Measurements from ENCODE around the gene PLIN3. TPM values are rescaled to one million over a fixed set of nuclear protein-coding genes. Genes with fewer than 3 reads are reported as not detected.
"Not testable (repeated sequence)": the region's sequence is repeated elsewhere in the genome, so short reads cannot be mapped to it uniquely, and the experiment has no call there.

PLIN3 gene
- total and polyA plus RNA-seq, 2 donors (not counting 1 experiment from before 2014, with no cell fraction given), result 27.6 to 34.3 TPM

DNA sequence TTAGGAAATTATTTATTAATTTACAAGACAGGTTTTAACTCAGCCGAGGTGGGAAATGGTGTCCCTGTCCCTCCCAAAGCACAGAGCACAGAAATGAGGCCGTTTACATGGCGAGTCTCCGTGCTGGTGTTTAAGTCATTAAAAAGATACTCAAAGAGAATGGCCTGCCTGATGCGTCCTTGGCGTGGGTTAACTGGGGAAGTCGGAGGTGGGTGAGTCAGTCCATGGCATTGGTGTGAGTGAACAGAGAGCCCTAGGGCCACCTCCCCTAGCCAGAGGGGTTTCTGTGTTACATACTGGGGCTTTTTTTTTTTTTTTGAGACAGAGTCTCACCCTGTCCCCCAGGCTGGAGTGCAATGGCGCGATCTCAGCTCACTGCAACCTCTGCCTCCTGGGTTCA lies 72.1 kb downstream of the PLIN3 start:
- no peak overlapping the region for H3K27ac Mint-ChIP-seq
- Histone ChIP-seq H2AFZ (ENCODE audit: insufficient read depth, low read depth, low read length, poor library complexity, severe bottlenecking) (no peak overlapping the region), H4K20me1 (ENCODE audit: control insufficient read depth, insufficient read depth, low read length, poor library complexity, severe bottlenecking) (no peaks in the 10 kb centered on the region), H3K36me3 (replicated peaks in 1 of 2; ENCODE audit: control extremely low read depth in 1 of 2, control insufficient read depth in 1 of 2, extremely low read depth in 1 of 2, insufficient read depth in 2 of 2, low read length in 1 of 2) (peaks cover 0 to 41% of the 10 kb centered on the region in 2 experiments), H3K79me2 (ENCODE audit: control insufficient read depth, insufficient read depth, low read length) (peaks cover 82% of the 10 kb centered on the region), H3K9ac (ENCODE audit: low read length) (no peak overlapping the region), H3K27me3 (replicated peaks in 1 of 4; ENCODE audit: control extremely low read depth in 1 of 4, control insufficient read depth in 3 of 4, insufficient read depth in 4 of 4, low read length in 3 of 4) (no peaks in the 10 kb centered on the region), H3K4me3 (ENCODE audit: control extremely low read depth in 1 of 5, extremely low read depth in 1 of 5, insufficient read depth in 1 of 5, low read depth in 2 of 5, low read length in 4 of 5) (no peak overlapping the region), H3K27ac (ENCODE audit: low read length in 2 of 2) (no peak overlapping the region), H3K4me1 (ENCODE audit: control insufficient read depth in 2 of 2, insufficient read depth in 2 of 2, low read length in 2 of 2) (peaks cover 8 to 22% of the 10 kb centered on the region in 2 donors), H3K4me2 (replicated peaks; ENCODE audit: low read depth, low read length, poor library complexity, severe bottlenecking) (no peak overlapping the region), H3K9me3 (ENCODE audit: control extremely low read depth in 1 of 3, control insufficient read depth in 2 of 3, insufficient read depth in 1 of 3, low read length in 2 of 3) (peaks cover 0 to 4% (median 0%) of the 10 kb centered on the region in 3 donors)
- no peaks in the 10 kb centered on the region for H3K27me3 Mint-ChIP-seq
- no peak overlapping the region for H3K4me3 Mint-ChIP-seq
- intact Hi-C loops (cut with micrococcal nuclease), result loop anchor here (10.0 kb wide), 1 partner anchor 1611 kb away; the partner anchor contains the start of gene NCLN
- TF ChIP-seq, protein P1, sequence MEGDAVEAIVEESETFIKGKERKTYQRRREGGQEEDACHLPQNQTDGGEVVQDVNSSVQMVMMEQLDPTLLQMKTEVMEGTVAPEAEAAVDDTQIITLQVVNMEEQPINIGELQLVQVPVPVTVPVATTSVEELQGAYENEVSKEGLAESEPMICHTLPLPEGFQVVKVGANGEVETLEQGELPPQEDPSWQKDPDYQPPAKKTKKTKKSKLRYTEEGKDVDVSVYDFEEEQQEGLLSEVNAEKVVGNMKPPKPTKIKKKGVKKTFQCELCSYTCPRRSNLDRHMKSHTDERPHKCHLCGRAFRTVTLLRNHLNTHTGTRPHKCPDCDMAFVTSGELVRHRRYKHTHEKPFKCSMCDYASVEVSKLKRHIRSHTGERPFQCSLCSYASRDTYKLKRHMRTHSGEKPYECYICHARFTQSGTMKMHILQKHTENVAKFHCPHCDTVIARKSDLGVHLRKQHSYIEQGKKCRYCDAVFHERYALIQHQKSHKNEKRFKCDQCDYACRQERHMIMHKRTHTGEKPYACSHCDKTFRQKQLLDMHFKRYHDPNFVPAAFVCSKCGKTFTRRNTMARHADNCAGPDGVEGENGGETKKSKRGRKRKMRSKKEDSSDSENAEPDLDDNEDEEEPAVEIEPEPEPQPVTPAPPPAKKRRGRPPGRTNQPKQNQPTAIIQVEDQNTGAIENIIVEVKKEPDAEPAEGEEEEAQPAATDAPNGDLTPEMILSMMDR (IDR thresholded peaks at IDR 0.05), result no peak
- TF ChIP-seq EZH2 (IDR thresholded peaks at IDR 0.05; ENCODE audit: borderline replicate concordance, insufficient read depth, low read depth, low read length, poor library complexity, severe bottlenecking), result no peak
- peaks cover 34% of the 10 kb centered on the region for H3K4me1 Mint-ChIP-seq
- 86% methylated on average over 7 of the region's 9 CpGs for WGBS (ENCODE audit: insufficient coverage)
- CTCF ChIA-PET, result interaction anchor here (2.1 kb wide), 1 partner anchor 14 kb away, joined by 10 read pairs; no protein-coding TSS in a partner anchor
- POLR2A ChIA-PET, result no interaction called here
- ATAC-seq (ENCODE audit: low read depth) (no peak), DNase-seq (no peak)
- no peaks in the 10 kb centered on the region for H3K9me3 Mint-ChIP-seq (ENCODE audit: insufficient read depth)

DNA sequence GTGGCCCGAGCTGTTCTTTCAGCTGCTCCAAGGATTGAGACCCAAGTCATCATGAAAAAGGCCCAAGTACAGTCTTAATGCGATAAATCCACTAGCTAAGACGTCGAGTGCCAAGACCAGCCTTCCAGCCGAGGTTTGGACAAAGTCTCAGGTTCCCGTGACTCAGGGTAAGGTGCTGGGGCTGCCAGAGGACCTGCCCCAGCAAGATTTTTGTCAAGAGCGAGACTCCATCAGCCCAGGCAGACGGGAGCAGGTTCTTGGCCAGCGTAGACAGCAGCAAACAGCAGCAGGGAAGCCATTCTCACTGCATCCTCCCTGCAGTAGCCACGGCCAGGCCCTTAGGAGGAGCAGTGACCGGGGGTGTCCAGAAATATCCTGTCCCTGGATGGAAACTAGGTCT lies 72.5 kb downstream of the PLIN3 start:
- ChIA-PET POLR2A (no interaction called here), CTCF (interaction anchor here (0.6 to 2.1 kb wide), 2 partner anchors 14 to 16 kb away, joined by 6 to 10 read pairs; no protein-coding TSS in a partner anchor)
- H3K9me3 Mint-ChIP-seq (ENCODE audit: insufficient read depth), result no peaks in the 10 kb centered on the region
- H3K79me2 ChIP-seq (ENCODE audit: control insufficient read depth, insufficient read depth, low read length), result peaks cover 78% of the 10 kb centered on the region
- H3K4me2 ChIP-seq (replicated peaks; ENCODE audit: low read depth, low read length, poor library complexity, severe bottlenecking), result no peak overlapping the region
- H3K4me1 Mint-ChIP-seq, result peaks cover 34% of the 10 kb centered on the region
- no peaks in the 10 kb centered on the region for H3K27me3 Mint-ChIP-seq
- DNase-seq (no peak), ATAC-seq (ENCODE audit: low read depth) (no peak)
- peaks cover 0 to 41% of the 10 kb centered on the region in 2 experiments for H3K36me3 ChIP-seq (replicated peaks in 1 of 2; ENCODE audit: control extremely low read depth in 1 of 2, control insufficient read depth in 1 of 2, extremely low read depth in 1 of 2, insufficient read depth in 2 of 2, low read length in 1 of 2)
- no peak for TF ChIP-seq EZH2 (IDR thresholded peaks at IDR 0.05; ENCODE audit: borderline replicate concordance, insufficient read depth, low read depth, low read length, poor library complexity, severe bottlenecking)
- TF ChIP-seq, protein P1 (IDR thresholded peaks at IDR 0.05), result no peak
- H3K27ac Mint-ChIP-seq, result no peak overlapping the region
- H3K4me3 Mint-ChIP-seq, result no peak overlapping the region
- intact Hi-C loops (cut with micrococcal nuclease), result loop anchor here (5.0 to 10.0 kb wide), 2 partner anchors 1288 to 1610 kb away; partner anchors contain the start of genes FZR1 and NCLN
- H4K20me1 ChIP-seq (ENCODE audit: control insufficient read depth, insufficient read depth, low read length, poor library complexity, severe bottlenecking), result no peaks in the 10 kb centered on the region
- H3K9me3 ChIP-seq (ENCODE audit: control extremely low read depth in 1 of 3, control insufficient read depth in 2 of 3, insufficient read depth in 1 of 3, low read length in 2 of 3), result peaks cover 0 to 4% (median 0%) of the 10 kb centered on the region in 3 donors
- H3K9ac ChIP-seq (ENCODE audit: low read length), result no peak overlapping the region
- WGBS (ENCODE audit: insufficient coverage), result 94% methylated on average over 9 of the region's 11 CpGs
- H3K4me3 ChIP-seq (ENCODE audit: control extremely low read depth in 1 of 5, extremely low read depth in 1 of 5, insufficient read depth in 1 of 5, low read depth in 2 of 5, low read length in 4 of 5), result no peak overlapping the region
- no peaks in the 10 kb centered on the region for H3K27me3 ChIP-seq (replicated peaks in 1 of 4; ENCODE audit: control extremely low read depth in 1 of 4, control insufficient read depth in 3 of 4, insufficient read depth in 4 of 4, low read length in 3 of 4)
- no peak overlapping the region for H3K27ac ChIP-seq (ENCODE audit: low read length in 2 of 2)
- peaks cover 8 to 22% of the 10 kb centered on the region in 2 donors for H3K4me1 ChIP-seq (ENCODE audit: control insufficient read depth in 2 of 2, insufficient read depth in 2 of 2, low read length in 2 of 2)
- no peak overlapping the region for H2AFZ ChIP-seq (ENCODE audit: insufficient read depth, low read depth, low read length, poor library complexity, severe bottlenecking)

DNA sequence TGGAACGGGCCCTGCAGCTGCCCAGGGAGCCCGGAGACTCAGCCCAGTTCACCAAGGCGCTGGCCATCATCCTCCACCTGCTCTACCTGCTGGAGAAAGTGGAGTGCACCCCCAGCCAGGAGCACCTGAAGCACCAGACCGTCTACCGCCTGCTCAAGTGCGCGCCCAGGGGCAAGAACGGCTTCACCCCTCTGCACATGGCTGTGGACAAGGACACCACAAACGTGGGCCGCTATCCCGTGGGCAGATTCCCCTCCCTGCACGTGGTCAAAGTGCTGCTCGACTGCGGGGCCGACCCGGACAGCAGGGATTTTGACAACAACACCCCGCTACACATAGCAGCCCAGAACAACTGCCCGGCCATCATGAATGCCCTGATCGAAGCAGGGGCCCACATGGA lies 74.2 kb downstream of the PLIN3 start:
- peak; percentile 21 for DNase-seq
- ATAC-seq (ENCODE audit: low read depth); H3K9me3 Mint-ChIP-seq (ENCODE audit: insufficient read depth); H3K27me3 Mint-ChIP-seq; H3K4me3 ChIP-seq (ENCODE audit: control extremely low read depth in 1 of 5, extremely low read depth in 1 of 5, insufficient read depth in 1 of 5, low read depth in 2 of 5, low read length in 4 of 5); POLR2A ChIA-PET; H3K4me2 ChIP-seq (replicated peaks; ENCODE audit: low read depth, low read length, poor library complexity, severe bottlenecking); H2AFZ ChIP-seq (ENCODE audit: insufficient read depth, low read depth, low read length, poor library complexity, severe bottlenecking); CTCF ChIA-PET; H3K9me3 ChIP-seq (ENCODE audit: control extremely low read depth in 1 of 3, control insufficient read depth in 2 of 3, insufficient read depth in 1 of 3, low read length in 2 of 3); H3K27me3 ChIP-seq (replicated peaks in 1 of 4; ENCODE audit: control extremely low read depth in 1 of 4, control insufficient read depth in 3 of 4, insufficient read depth in 4 of 4, low read length in 3 of 4); H3K27ac ChIP-seq (ENCODE audit: low read length in 2 of 2); H4K20me1 ChIP-seq (ENCODE audit: control insufficient read depth, insufficient read depth, low read length, poor library complexity, severe bottlenecking); H3K9ac ChIP-seq (ENCODE audit: low read length): not testable (repeated sequence)
- Mint-ChIP-seq H3K27ac (peak overlapping the region; percentile 20), H3K4me1 (peaks cover 34% of the 10 kb centered on the region), H3K4me3 (peak overlapping the region; percentile 84)
- intact Hi-C loops (cut with micrococcal nuclease), result loop anchor here (5.0 to 10.0 kb wide), 2 partner anchors 1286 to 1608 kb away; partner anchors contain the start of genes FZR1 and NCLN
- peaks cover 8 to 22% of the 10 kb centered on the region in 2 donors for H3K4me1 ChIP-seq (ENCODE audit: control insufficient read depth in 2 of 2, insufficient read depth in 2 of 2, low read length in 2 of 2)
- H3K79me2 ChIP-seq (ENCODE audit: control insufficient read depth, insufficient read depth, low read length), result peaks cover 62% of the 10 kb centered on the region
- WGBS (ENCODE audit: insufficient coverage), result 96% methylated on average over 17 of the region's 19 CpGs
- peaks cover 0 to 37% of the 10 kb centered on the region in 2 experiments for H3K36me3 ChIP-seq (replicated peaks in 1 of 2; ENCODE audit: control extremely low read depth in 1 of 2, control insufficient read depth in 1 of 2, extremely low read depth in 1 of 2, insufficient read depth in 2 of 2, low read length in 1 of 2)
